ENCODE measurements around the gene DLG2. TPM values are rescaled to one million over a fixed set of nuclear protein-coding genes. Genes with fewer than 3 reads are reported as not detected.

DLG2 gene
- total RNA-seq, 1 donor from 2014 or later, result 5.1 TPM

DNA sequence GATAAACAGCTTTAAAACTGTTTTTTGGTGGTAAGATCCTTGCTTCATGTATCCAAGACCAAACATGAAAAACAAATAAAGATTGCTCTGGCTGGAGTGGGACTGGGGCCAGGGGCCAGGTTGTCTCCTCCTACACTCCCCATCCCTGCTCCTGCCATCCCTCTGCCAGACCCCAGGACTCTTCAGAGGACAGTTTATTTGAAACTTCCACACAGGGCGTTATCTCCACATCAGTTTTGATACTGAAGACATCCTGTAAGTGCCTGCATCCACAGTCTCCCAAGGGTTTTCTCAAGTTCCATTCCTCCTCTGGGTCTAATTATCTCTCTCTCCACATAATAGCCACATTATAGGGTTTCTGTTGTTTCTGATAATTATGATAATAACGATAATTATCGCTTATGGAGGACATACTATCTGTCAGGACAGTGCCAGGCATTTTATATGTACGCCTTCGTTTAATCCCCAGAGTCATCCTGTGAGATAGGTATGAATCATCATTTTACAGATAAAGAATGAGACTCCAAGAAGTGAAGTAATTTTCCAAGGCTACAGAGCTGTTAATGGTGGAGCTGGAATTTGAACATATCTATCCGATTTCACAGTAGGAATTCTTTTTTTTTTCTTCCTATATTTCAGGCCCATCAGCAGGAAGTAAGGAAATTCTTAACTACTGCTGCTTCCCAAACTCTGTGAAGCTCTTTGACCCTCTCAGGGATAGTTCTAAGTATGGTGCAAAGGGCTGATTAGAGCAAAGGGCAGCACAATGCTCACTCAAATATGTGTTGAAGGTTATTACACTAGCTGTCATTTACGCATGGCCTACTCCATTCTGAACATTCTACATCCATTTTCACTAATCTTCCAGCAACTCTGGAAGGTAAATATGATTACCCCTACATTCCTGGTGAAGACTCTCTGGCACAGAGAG lies 1852.9 kb downstream of the DLG2 start:
- peaks cover 6% of the 10 kb centered on the region for H3K4me1 Mint-ChIP-seq (ENCODE audit: unreplicated experiment)
- no peaks in the 10 kb centered on the region for H3K9me3 Mint-ChIP-seq (ENCODE audit: unreplicated experiment)
- H3K4me3 Mint-ChIP-seq (ENCODE audit: unreplicated experiment), result no peak overlapping the region
- H3K36me3 Mint-ChIP-seq (ENCODE audit: low read depth, unreplicated experiment), result no peaks in the 10 kb centered on the region
- TF ChIP-seq, protein P1, sequence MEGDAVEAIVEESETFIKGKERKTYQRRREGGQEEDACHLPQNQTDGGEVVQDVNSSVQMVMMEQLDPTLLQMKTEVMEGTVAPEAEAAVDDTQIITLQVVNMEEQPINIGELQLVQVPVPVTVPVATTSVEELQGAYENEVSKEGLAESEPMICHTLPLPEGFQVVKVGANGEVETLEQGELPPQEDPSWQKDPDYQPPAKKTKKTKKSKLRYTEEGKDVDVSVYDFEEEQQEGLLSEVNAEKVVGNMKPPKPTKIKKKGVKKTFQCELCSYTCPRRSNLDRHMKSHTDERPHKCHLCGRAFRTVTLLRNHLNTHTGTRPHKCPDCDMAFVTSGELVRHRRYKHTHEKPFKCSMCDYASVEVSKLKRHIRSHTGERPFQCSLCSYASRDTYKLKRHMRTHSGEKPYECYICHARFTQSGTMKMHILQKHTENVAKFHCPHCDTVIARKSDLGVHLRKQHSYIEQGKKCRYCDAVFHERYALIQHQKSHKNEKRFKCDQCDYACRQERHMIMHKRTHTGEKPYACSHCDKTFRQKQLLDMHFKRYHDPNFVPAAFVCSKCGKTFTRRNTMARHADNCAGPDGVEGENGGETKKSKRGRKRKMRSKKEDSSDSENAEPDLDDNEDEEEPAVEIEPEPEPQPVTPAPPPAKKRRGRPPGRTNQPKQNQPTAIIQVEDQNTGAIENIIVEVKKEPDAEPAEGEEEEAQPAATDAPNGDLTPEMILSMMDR (IDR thresholded peaks at IDR 0.05; ENCODE audit: unreplicated experiment), result no peak
- DNase-seq (ENCODE audit: low spot score), result no peak
- no peaks in the 10 kb centered on the region for H3K27me3 Mint-ChIP-seq (ENCODE audit: unreplicated experiment)
- H3K27ac Mint-ChIP-seq (ENCODE audit: unreplicated experiment), result no peak overlapping the region

DNA sequence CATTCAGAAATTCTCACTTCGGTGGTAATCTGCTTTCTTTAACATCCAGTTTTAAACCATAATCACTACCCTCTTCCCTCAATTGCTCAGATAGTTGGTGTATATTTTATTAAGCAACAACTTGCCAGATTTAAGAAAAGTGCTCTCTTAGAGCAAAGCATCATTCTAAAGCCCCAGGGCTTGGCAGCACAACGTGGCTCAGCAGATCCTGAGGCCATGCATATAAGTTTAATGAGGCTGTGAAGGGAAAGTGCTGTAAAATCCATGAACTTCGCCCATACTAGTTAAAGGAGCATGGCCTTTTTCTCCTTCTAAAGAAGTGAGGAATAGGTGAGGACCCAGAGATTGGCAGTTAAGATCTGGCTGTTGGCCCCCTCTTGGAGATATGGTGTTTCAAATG lies 1858.7 kb downstream of the DLG2 start:
- no peak overlapping the region for H3K4me3 Mint-ChIP-seq (ENCODE audit: unreplicated experiment)
- TF ChIP-seq, protein P1 (IDR thresholded peaks at IDR 0.05; ENCODE audit: unreplicated experiment), result no peak
- DNase-seq (ENCODE audit: low spot score), result no peak
- H3K4me1 Mint-ChIP-seq (ENCODE audit: unreplicated experiment), result peaks cover 6% of the 10 kb centered on the region
- H3K27me3 Mint-ChIP-seq (ENCODE audit: unreplicated experiment), result no peaks in the 10 kb centered on the region
- H3K36me3 Mint-ChIP-seq (ENCODE audit: low read depth, unreplicated experiment), result no peaks in the 10 kb centered on the region
- no peaks in the 10 kb centered on the region for H3K9me3 Mint-ChIP-seq (ENCODE audit: unreplicated experiment)
- H3K27ac Mint-ChIP-seq (ENCODE audit: unreplicated experiment), result no peak overlapping the region

DNA sequence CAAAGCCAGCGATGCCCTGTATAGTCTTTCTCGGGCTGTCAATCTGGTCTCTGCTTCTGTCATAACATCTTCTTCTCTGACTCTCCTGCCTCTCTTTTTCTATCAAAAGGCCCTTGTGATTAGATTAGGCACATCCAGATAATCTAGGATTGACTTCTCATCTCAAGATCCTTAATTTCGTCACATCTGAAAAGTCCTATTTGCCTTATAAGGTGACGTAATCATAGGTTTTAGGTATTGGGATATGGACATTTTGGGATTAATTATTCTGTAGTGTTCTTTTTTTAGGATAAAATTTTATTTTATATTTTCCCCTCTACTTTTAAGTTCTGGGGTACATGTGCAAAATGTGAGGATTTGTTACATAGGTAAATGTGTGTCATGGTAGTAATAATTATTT lies 1860.2 kb downstream of the DLG2 start:
- Mint-ChIP-seq H3K4me3 (ENCODE audit: unreplicated experiment) (no peak overlapping the region), H3K9me3 (ENCODE audit: unreplicated experiment) (no peaks in the 10 kb centered on the region), H3K4me1 (ENCODE audit: unreplicated experiment) (peaks cover 6% of the 10 kb centered on the region), H3K36me3 (ENCODE audit: low read depth, unreplicated experiment) (no peaks in the 10 kb centered on the region), H3K27me3 (ENCODE audit: unreplicated experiment) (no peaks in the 10 kb centered on the region), H3K27ac (ENCODE audit: unreplicated experiment) (no peak overlapping the region)
- no peak for DNase-seq (ENCODE audit: low spot score)
- TF ChIP-seq, protein P1 (IDR thresholded peaks at IDR 0.05; ENCODE audit: unreplicated experiment), result no peak

DNA sequence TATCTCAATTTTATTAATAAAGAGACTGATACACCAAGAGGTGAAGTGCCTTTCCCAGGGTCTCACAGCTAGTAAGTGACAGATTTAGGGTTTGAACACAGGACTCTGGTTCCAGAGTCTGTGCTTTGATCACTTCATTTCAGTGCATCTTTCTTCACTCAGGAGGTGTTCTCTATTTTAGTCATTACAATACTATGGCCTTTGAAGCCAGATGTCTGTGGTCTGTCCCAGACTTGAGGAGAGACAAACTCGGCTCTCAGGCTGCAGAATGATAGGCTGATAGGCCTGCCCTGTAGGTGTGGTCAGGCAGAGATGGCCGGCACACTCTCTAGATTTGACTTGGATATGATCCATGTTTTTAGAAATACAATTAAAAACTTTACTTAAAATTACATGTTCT lies 1862.5 kb downstream of the DLG2 start:
- TF ChIP-seq, protein P1 (IDR thresholded peaks at IDR 0.05; ENCODE audit: unreplicated experiment), result no peak
- no peak overlapping the region for H3K27ac Mint-ChIP-seq (ENCODE audit: unreplicated experiment)
- no peaks in the 10 kb centered on the region for H3K36me3 Mint-ChIP-seq (ENCODE audit: low read depth, unreplicated experiment)

DNA sequence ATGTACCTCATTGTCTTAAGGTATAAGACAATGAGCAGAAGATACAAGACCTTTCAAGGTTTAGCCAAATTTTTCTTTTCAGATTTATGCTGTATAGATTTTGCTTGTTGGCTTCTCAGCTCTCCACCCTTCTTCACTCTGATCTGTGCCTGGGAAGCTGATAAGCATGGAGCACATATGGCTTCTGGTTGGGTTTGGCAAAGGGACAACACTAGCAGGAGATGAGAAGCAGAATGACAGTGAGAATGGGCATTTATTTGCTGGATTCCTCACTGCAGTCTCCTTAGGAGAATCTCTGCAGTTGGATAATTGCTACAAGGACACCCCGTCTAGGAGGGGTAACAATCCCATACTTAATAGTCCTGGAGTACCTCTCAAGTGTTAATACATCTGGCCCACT lies 1866.2 kb downstream of the DLG2 start:
- Mint-ChIP-seq H3K4me1 (ENCODE audit: unreplicated experiment) (peaks cover 6% of the 10 kb centered on the region), H3K9me3 (ENCODE audit: unreplicated experiment) (no peaks in the 10 kb centered on the region), H3K27ac (ENCODE audit: unreplicated experiment) (no peak overlapping the region), H3K27me3 (ENCODE audit: unreplicated experiment) (peaks cover 1% of the 10 kb centered on the region), H3K4me3 (ENCODE audit: unreplicated experiment) (no peak overlapping the region), H3K36me3 (ENCODE audit: low read depth, unreplicated experiment) (no peaks in the 10 kb centered on the region)
- TF ChIP-seq, protein P1 (IDR thresholded peaks at IDR 0.05; ENCODE audit: unreplicated experiment), result no peak
- no peak for DNase-seq (ENCODE audit: low spot score)

More for the DNA sequence above, 1862.5 kb downstream of the DLG2 start:
- Mint-ChIP-seq H3K9me3 (ENCODE audit: unreplicated experiment) (no peaks in the 10 kb centered on the region), H3K4me1 (ENCODE audit: unreplicated experiment) (no peaks in the 10 kb centered on the region), H3K27me3 (ENCODE audit: unreplicated experiment) (no peaks in the 10 kb centered on the region), H3K4me3 (ENCODE audit: unreplicated experiment) (no peak overlapping the region)
- no peak for DNase-seq (ENCODE audit: low spot score)
